Liver (tissue), 9 donors: Measurements from ENCODE around the gene SYNDIG1. TPM values are rescaled to one million over a fixed set of nuclear protein-coding genes. Genes with fewer than 3 reads are reported as not detected.

Experiments used
- DNase-seq: peaks from one replicate; pipeline ENCODE4 v3.0.0-alpha.2; 2017; ENCODE audit warnings: low spot score
- H3K27ac ChIP-seq, 2 donors: one replicate each; pipeline ENCODE4 v1.7.0; 2013; ENCODE audit warnings: inconsistent platforms in 2 of 2, low read length in 2 of 2, control low read depth in 1 of 2, low read depth in 1 of 2, mild to moderate bottlenecking in 1 of 2
- H3K27me3 ChIP-seq, 4 donors: one replicate each; pipeline versions ENCODE4 v1.6.1 to v1.7.0; 2013; ENCODE audit warnings: low read length in 3 of 4, inconsistent platforms in 1 of 4, mild to moderate bottlenecking in 1 of 4, moderate library complexity in 1 of 4; ENCODE audit not compliant: control insufficient read depth in 4 of 4, insufficient read depth in 4 of 4
- H3K36me3 ChIP-seq, 4 donors: one replicate each; pipeline versions ENCODE4 v1.6.1 to v1.7.0; 2013; ENCODE audit warnings: low read length in 3 of 4, mild to moderate bottlenecking in 3 of 4, low read depth in 1 of 4, moderate library complexity in 1 of 4; ENCODE audit not compliant: control insufficient read depth in 4 of 4, insufficient read depth in 3 of 4
- H3K4me1 ChIP-seq, 4 donors: one replicate each; pipeline versions ENCODE4 v1.6.1 to v1.7.0; 2013; ENCODE audit warnings: low read length in 3 of 4, mild to moderate bottlenecking in 3 of 4, moderate library complexity in 1 of 4; ENCODE audit not compliant: control insufficient read depth in 4 of 4, insufficient read depth in 4 of 4
- H3K4me3 ChIP-seq, 3 donors: one replicate each; pipeline versions ENCODE4 v1.6.1 to v1.7.0; 2013; ENCODE audit warnings: low read length in 3 of 3, control low read depth in 1 of 3, low read depth in 1 of 3, mild to moderate bottlenecking in 1 of 3
- H3K9ac ChIP-seq, 2 donors: one replicate each; pipeline ENCODE4 v1.7.0; 2013; ENCODE audit warnings: low read length in 2 of 2, mild to moderate bottlenecking in 2 of 2, moderate library complexity in 2 of 2, control low read depth in 1 of 2, low read depth in 1 of 2
- H3K9me3 ChIP-seq, 4 donors: one replicate each; pipeline versions ENCODE4 v1.6.1 to v1.7.0; 2013; ENCODE audit warnings: low read length in 3 of 4; ENCODE audit not compliant: control insufficient read depth in 4 of 4
- CTCF ChIP-seq: fragments of 150-350 bp; IDR thresholded peaks from 2 replicates; pipeline ENCODE4 v1.5.1; 2017; ENCODE audit warnings: improper control_type of control experiment, low read depth, low read length; ENCODE audit not compliant: missing input control
- EGR1 ChIP-seq, 2 donors: IDR thresholded peaks; 2 replicates each; pipeline ENCODE4 v1.6.1; 2016 to 2018; ENCODE audit warnings: antibody characterized with exemption in 2 of 2, low read depth in 2 of 2
- FOXA1 ChIP-seq: IDR thresholded peaks from 2 replicates; pipeline ENCODE4 v1.6.1; 2016; ENCODE audit warnings: antibody characterized with exemption
- FOXA2 ChIP-seq: IDR thresholded peaks from 2 replicates; pipeline ENCODE4 v1.6.1; 2016; ENCODE audit warnings: antibody characterized with exemption
- GABPA ChIP-seq, 2 donors: IDR thresholded peaks in 1 of 2; conservative IDR thresholded peaks in 1 of 2; 2 replicates each; pipeline ENCODE4 v1.6.1; 2016; ENCODE audit warnings: antibody characterized with exemption in 2 of 2, mild to moderate bottlenecking in 1 of 2, moderate library complexity in 1 of 2
- HNF4A ChIP-seq, 2 donors: conservative IDR thresholded peaks; 2 replicates each; pipeline ENCODE4 v1.6.1; 2016; ENCODE audit warnings: antibody characterized with exemption in 2 of 2, mild to moderate bottlenecking in 2 of 2
- HNF4G ChIP-seq: IDR thresholded peaks from 2 replicates; pipeline ENCODE4 v1.6.1; 2016; ENCODE audit warnings: antibody characterized with exemption
- JUND ChIP-seq, 2 donors: IDR thresholded peaks; 2 replicates each; pipeline ENCODE4 v1.6.1; 2016; ENCODE audit warnings: antibody characterized with exemption in 2 of 2
- RAD21 ChIP-seq, 2 donors: IDR thresholded peaks; 2 replicates each; pipeline ENCODE4 v1.6.1; 2016; ENCODE audit warnings: antibody characterized with exemption in 2 of 2, mild to moderate bottlenecking in 2 of 2
- REST ChIP-seq: IDR thresholded peaks from 2 replicates; pipeline ENCODE4 v1.6.1; 2016; ENCODE audit warnings: antibody characterized with exemption, mild to moderate bottlenecking
- SP1 ChIP-seq: IDR thresholded peaks from 2 replicates; pipeline ENCODE4 v1.6.1; 2018; ENCODE audit warnings: antibody characterized with exemption, mild to moderate bottlenecking
- YY1 ChIP-seq: IDR thresholded peaks from 2 replicates; pipeline ENCODE4 v1.6.1; 2016; ENCODE audit warnings: antibody characterized with exemption, mild to moderate bottlenecking
- ZBTB33 ChIP-seq: IDR thresholded peaks from 2 replicates; pipeline ENCODE4 v1.6.1; 2016; ENCODE audit warnings: antibody characterized with exemption
- WGBS: extraction: QIAGEN DNeasy Blood & Tissue Kit; methylation state at CpG from one replicate; pipeline ENCODE4 v1.1.7; 2013; 5-methylcytosine and 5-hydroxymethylcytosine counted together
- polyA plus RNA-seq, 2 donors: library from polyadenylated mRNA; stranded (reverse) in 1 of 2; unstranded in 1 of 2; fragments of 200-250 nt in 1 of 2; fragments of >200 nt in 1 of 2; fragmentation: Nextera tagmentation in 1 of 2; extraction: Ambion mirVana in 1 of 2; gene quantifications; one replicate each; pipeline versions ENCODE4 v1.2.1 to v1.2.3, GENCODE V29; 2013 to 2015
- total RNA-seq, 2 donors: library from RNA; depleted of rRNA; stranded (reverse); fragments of >200 nt; gene quantifications; one replicate each; pipeline ENCODE4 v1.2.3, GENCODE V29; 2014
- donor health status: healthy.
- donor health status: healthy.
- donor health status: healthy.
- donor health status: healthy.
- donor health status: healthy.

SYNDIG1 gene
- total and polyA plus RNA-seq, 4 donors = 0.05 to 0.08 TPM; not detected in 2

GRCh38 chr20:24456398-24456781 lies 13.0 kb upstream of the SYNDIG1 start:
- H3K4me1 ChIP-seq = no peaks in the 10 kb centered on the region

GRCh38 chr20:24458436-24458835 lies 11.0 kb upstream of the SYNDIG1 start:
- WGBS = 77% methylated on average over 2 of the region's 2 CpGs
- Histone ChIP-seq H3K9me3 (no peaks in the 10 kb centered on the region), H3K27ac (no peak overlapping the region), H3K4me1 (no peaks in the 10 kb centered on the region), H3K4me3 (no peak overlapping the region), H3K36me3 (no peaks in the 10 kb centered on the region), H3K27me3 (peaks cover 0 to 9% (median 0%) of the 10 kb centered on the region in 4 donors), H3K9ac (no peak overlapping the region)
- no peak for TF ChIP-seq HNF4A (conservative IDR thresholded peaks at IDR 0.05)
- TF ChIP-seq ZBTB33 = no peak
- TF ChIP-seq CTCF = no peak
- TF ChIP-seq SP1 = no peak
- TF ChIP-seq JUND (IDR thresholded peaks at IDR 0.05) = no peak
- TF ChIP-seq RAD21 (IDR thresholded peaks at IDR 0.05) = no peak
- TF ChIP-seq FOXA2 = no peak
- no peak for TF ChIP-seq GABPA (IDR thresholded peaks at IDR 0.05 in 1 of 2, conservative IDR thresholded peaks at IDR 0.05 in 1 of 2)
- no peak for TF ChIP-seq YY1
- TF ChIP-seq EGR1 (IDR thresholded peaks at IDR 0.05; ENCODE audit: low read depth in 2 of 2) = no peak
- TF ChIP-seq REST = no peak
- no peak for TF ChIP-seq HNF4G
- TF ChIP-seq FOXA1 = no peak
- no peak for DNase-seq

More at GRCh38 chr20:24456398-24456781, 13.0 kb upstream of the SYNDIG1 start:
- TF ChIP-seq JUND (IDR thresholded peaks at IDR 0.05) = no peak
- H3K27ac ChIP-seq = no peak overlapping the region
- H3K27me3 ChIP-seq = peaks cover 0 to 11% (median 0%) of the 10 kb centered on the region in 4 donors
- H3K9me3 ChIP-seq = no peaks in the 10 kb centered on the region
- no peaks in the 10 kb centered on the region for H3K36me3 ChIP-seq
- 68% methylated on average over 3 of the region's 3 CpGs for WGBS
- H3K9ac ChIP-seq = no peak overlapping the region
- DNase-seq = no peak
- H3K4me3 ChIP-seq = no peak overlapping the region
